A549 (cell line): ENCODE data around the gene PTPN23. TPM values are rescaled to one million over a fixed set of nuclear protein-coding genes. Genes with fewer than 3 reads are reported as not detected.

Source experiments
- ATAC-seq, 2 experiments: fragments of 200-7000 bp in 1 of 2; fragments of >200 bp in 1 of 2; cut with Nextera tagmentation in 1 of 2; cut with Tn5 transposase in 1 of 2; 3 replicates each; pipeline versions ENCODE4 v1.8.0 to v1.9.1; 2018 to 2020; ENCODE audit warnings: mild to moderate bottlenecking in 1 of 2, moderate library complexity in 1 of 2
- CTCF ChIA-PET: fragments of 300-600 bp; sonication (Branson Sonifier 250); formaldehyde crosslinking; extraction: SDS; loops from one replicate; lab custom pipeline; 2021; ENCODE audit warnings: antibody characterized with exemption, inconsistent platforms; lab: Yijun Ruan, JAX
- POLR2A ChIA-PET: fragments of 350-600 bp; formaldehyde crosslinking; extraction: SDS; loops from one replicate; lab custom pipeline; 2021; ENCODE audit warnings: antibody characterized with exemption, inconsistent platforms; lab: Yijun Ruan, JAX
- DNase-seq, 2 experiments: peaks; one replicate each; pipeline versions ENCODE4 v3.0.0 to v3.0.0-alpha.2; 2011 to 2016; ENCODE audit warnings: low read depth in 1 of 2, low spot score in 1 of 2
- FAIRE-seq: peaks from 2 replicates; lab custom pipeline; 2011; peaks lifted over from hg19 to GRCh38; lab: Jason Lieb, UNC
- H3K27ac ChIP-seq, 2 experiments: fragments of >200 bp; sonication (Bioruptor Twin); formaldehyde crosslinking; 3 replicates each; pipeline ENCODE4 v1.5.1; 2016 to 2017
- H3K4me1 ChIP-seq: fragments of >200 bp; sonication (Bioruptor Twin); formaldehyde crosslinking; 3 replicates; pipeline ENCODE4 v1.6.1; 2016
- H3K4me2 ChIP-seq: fragments of >200 bp; sonication (Bioruptor Twin); formaldehyde crosslinking; 3 replicates; pipeline ENCODE4 v1.6.1; 2016
- H3K4me3 ChIP-seq: fragments of >200 bp; sonication (Bioruptor Twin); formaldehyde crosslinking; 3 replicates; pipeline ENCODE4 v1.5.1; 2016
- H3K9me3 ChIP-seq: fragments of >200 bp; sonication (Bioruptor Twin); formaldehyde crosslinking; 3 replicates; pipeline ENCODE4 v1.6.1; 2016
- BHLHE40 ChIP-seq: IDR thresholded peaks from 2 replicates; pipeline ENCODE4 v1.6.1; 2012; ENCODE audit warnings: low read depth, low read length, inconsistent platforms
- CBX2 ChIP-seq: fragments of 200-600 bp; sonication (generic); IDR thresholded peaks from 2 replicates; pipeline ENCODE4 v1.6.1; 2016; ENCODE audit warnings: low read depth, mild to moderate bottlenecking, borderline replicate concordance
- CHD2 ChIP-seq: fragments of 150-350 bp; IDR thresholded peaks from 2 replicates; pipeline ENCODE4 v1.6.1; 2014; ENCODE audit warnings: low read length; ENCODE audit not compliant: partially characterized antibody
- EHMT2 ChIP-seq: fragments of 200-600 bp; sonication (generic); IDR thresholded peaks from 2 replicates; pipeline ENCODE4 v1.6.1; 2016; ENCODE audit warnings: antibody characterized with exemption, low read depth, mild to moderate bottlenecking, moderate library complexity
- FOXS1 ChIP-seq: fragments of 250-450 bp; sonication (Bioruptor Pico); IDR thresholded peaks from 2 replicates; pipeline ENCODE4 v1.5.0; 2020; ENCODE audit warnings: mild to moderate bottlenecking, moderate library complexity
- HEYL ChIP-seq: fragments of 250-450 bp; sonication (Bioruptor Pico); IDR thresholded peaks from 2 replicates; pipeline ENCODE4 v1.8.0; 2021; ENCODE audit warnings: mild to moderate bottlenecking, moderate library complexity
- HOXB13 ChIP-seq: fragments of 250-450 bp; sonication (Bioruptor Pico); IDR thresholded peaks from 2 replicates; pipeline ENCODE4 v1.5.0; 2020; ENCODE audit warnings: low read depth, mild to moderate bottlenecking, moderate library complexity
- HOXB5 ChIP-seq: fragments of 250-450 bp; sonication (Bioruptor Pico); IDR thresholded peaks from 2 replicates; pipeline ENCODE4 v1.5.0; 2020; ENCODE audit warnings: mild to moderate bottlenecking, moderate library complexity
- JUNB ChIP-seq: fragments of >200 bp; sonication (Bioruptor Twin); formaldehyde crosslinking; IDR thresholded peaks from 2 replicates; pipeline ENCODE4 v1.6.1; 2016
- KDM5A ChIP-seq: fragments of 200-600 bp; sonication (generic); IDR thresholded peaks from 2 replicates; pipeline ENCODE4 v1.6.1; 2016; ENCODE audit warnings: antibody characterized with exemption, mild to moderate bottlenecking
- MAZ ChIP-seq: fragments of 150-350 bp; IDR thresholded peaks from 2 replicates; pipeline ENCODE4 v1.6.1; 2014; ENCODE audit warnings: antibody characterized with exemption, low read depth, low read length, borderline replicate concordance
- POLR2AphosphoS2 ChIP-seq: conservative IDR thresholded peaks from 2 replicates; pipeline ENCODE4 v1.6.1; 2012; ENCODE audit warnings: low read length, improper control_type of control experiment, inconsistent platforms
- SREBF2 ChIP-seq: fragments of 450-650 bp; IDR thresholded peaks from 2 replicates; pipeline ENCODE4 v1.6.1; 2014; ENCODE audit warnings: mild to moderate bottlenecking, moderate library complexity
- TFCP2L1 ChIP-seq: fragments of 250-450 bp; sonication (Bioruptor Pico); IDR thresholded peaks from 2 replicates; pipeline ENCODE4 v1.5.0; 2021; ENCODE audit warnings: mild to moderate bottlenecking
- ZFP36 ChIP-seq: fragments of 450-650 bp; IDR thresholded peaks from 2 replicates; pipeline ENCODE4 v1.6.1; 2014; ENCODE audit warnings: borderline replicate concordance; ENCODE audit not compliant: partially characterized antibody
- ZNF302 ChIP-seq: fragments of 250-450 bp; sonication (Bioruptor Pico); IDR thresholded peaks from 2 replicates; pipeline ENCODE4 v1.9.0; 2021; ENCODE audit warnings: inconsistent platforms, mild to moderate bottlenecking, moderate library complexity
- WGBS: methylation state at CpG from one replicate; pipeline ENCODE4 v1.1.6; 2017; ENCODE audit errors: missing lambda C conversion rate; 5-methylcytosine and 5-hydroxymethylcytosine counted together
- polyA plus RNA-seq, 4 experiments: library from polyadenylated mRNA; depleted of rRNA in 3 of 4; stranded (reverse); fragments of >200 nt; fragmentation: RNase III in 1 of 4; extraction: RNeasy Plus Mini Kit Qiagen cat#74134 plus additional on column Dnase treatment in 1 of 4; gene quantifications; 2 replicates in 3 of 4; 3 replicates in 1 of 4; pipeline ENCODE4 v1.2.3, GENCODE V29; 2011 to 2017
- TF ChIP-seq, protein P1 (sequence below): fragments of 150-350 bp; IDR thresholded peaks from 2 replicates; pipeline ENCODE4 v1.6.1; 2014; ENCODE audit warnings: low read depth, mild to moderate bottlenecking, low read length
- TF ChIP-seq, protein P2 (sequence below): fragments of 250-450 bp; sonication (Bioruptor Pico); IDR thresholded peaks from 2 replicates; pipeline ENCODE4 v1.5.0; 2020; ENCODE audit warnings: low read depth, mild to moderate bottlenecking, moderate library complexity
- TF ChIP-seq, protein P3 (sequence below): fragments of >200 bp; sonication (Bioruptor Twin); formaldehyde crosslinking; IDR thresholded peaks from 3 replicates; pipeline ENCODE4 v1.6.1; 2016

PTPN23 gene
- polyA plus RNA-seq, 2 of the 4 experiments (the other 2 are of a cell fraction) = 1.5 to 16.8 TPM

DNA sequence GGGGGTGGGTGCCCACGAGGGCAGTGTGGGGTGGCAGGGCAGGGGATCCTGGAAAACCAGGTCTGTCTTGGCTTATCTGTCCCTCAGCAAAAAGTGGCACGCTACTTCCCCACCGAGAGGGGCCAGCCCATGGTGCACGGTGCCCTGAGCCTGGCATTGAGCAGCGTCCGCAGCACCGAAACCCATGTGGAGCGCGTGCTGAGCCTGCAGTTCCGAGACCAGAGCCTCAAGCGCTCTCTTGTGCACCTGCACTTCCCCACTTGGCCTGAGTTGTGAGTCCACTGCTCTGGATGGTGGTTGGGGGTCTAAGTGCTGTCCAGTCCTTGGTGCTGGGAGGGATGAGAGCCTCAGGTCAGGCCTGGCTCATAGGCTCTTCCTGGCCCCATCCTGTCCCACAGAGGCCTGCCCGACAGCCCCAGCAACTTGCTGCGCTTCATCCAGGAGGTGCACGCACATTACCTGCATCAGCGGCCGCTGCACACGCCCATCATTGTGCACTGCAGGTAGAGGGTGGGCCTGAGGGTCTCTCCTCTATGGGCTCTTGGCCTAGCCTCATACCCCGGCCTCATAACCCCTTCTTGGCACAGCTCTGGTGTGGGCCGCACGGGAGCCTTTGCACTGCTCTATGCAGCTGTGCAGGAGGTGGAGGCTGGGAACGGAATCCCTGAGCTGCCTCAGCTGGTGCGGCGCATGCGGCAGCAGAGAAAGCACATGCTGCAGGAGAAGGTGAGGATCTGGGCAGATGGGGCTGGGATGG lies 31.1 kb downstream of the PTPN23 start:
- H3K4me2 ChIP-seq = no peak overlapping the region
- H3K27ac ChIP-seq = no peak overlapping the region
- CTCF ChIA-PET = interaction anchor here (2.7 kb wide), 1 partner anchor 10 kb away, joined by 12 read pairs; no protein-coding TSS in a partner anchor
- TF ChIP-seq HOXB13 = no peak
- TF ChIP-seq CHD2 = no peak
- TF ChIP-seq, protein P1, sequence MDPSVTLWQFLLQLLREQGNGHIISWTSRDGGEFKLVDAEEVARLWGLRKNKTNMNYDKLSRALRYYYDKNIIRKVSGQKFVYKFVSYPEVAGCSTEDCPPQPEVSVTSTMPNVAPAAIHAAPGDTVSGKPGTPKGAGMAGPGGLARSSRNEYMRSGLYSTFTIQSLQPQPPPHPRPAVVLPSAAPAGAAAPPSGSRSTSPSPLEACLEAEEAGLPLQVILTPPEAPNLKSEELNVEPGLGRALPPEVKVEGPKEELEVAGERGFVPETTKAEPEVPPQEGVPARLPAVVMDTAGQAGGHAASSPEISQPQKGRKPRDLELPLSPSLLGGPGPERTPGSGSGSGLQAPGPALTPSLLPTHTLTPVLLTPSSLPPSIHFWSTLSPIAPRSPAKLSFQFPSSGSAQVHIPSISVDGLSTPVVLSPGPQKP = no peak
- no peak for TF ChIP-seq BHLHE40
- TF ChIP-seq, protein P2, sequence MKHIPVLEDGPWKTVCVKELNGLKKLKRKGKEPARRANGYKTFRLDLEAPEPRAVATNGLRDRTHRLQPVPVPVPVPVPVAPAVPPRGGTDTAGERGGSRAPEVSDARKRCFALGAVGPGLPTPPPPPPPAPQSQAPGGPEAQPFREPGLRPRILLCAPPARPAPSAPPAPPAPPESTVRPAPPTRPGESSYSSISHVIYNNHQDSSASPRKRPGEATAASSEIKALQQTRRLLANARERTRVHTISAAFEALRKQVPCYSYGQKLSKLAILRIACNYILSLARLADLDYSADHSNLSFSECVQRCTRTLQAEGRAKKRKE (CRISPR knock-in tag) = no peak
- TF ChIP-seq ZNF302 = no peak
- TF ChIP-seq KDM5A = no peak
- no peak for TF ChIP-seq JUNB
- no peaks in the 10 kb centered on the region for H3K4me1 ChIP-seq
- 95% methylated on average over 6 of the region's 24 CpGs for WGBS
- H3K9me3 ChIP-seq = no peaks in the 10 kb centered on the region
- no peak for DNase-seq
- POLR2A ChIA-PET = no interaction called here
- no peak for ATAC-seq
- FAIRE-seq = no peak
- H3K4me3 ChIP-seq = no peak overlapping the region

DNA sequence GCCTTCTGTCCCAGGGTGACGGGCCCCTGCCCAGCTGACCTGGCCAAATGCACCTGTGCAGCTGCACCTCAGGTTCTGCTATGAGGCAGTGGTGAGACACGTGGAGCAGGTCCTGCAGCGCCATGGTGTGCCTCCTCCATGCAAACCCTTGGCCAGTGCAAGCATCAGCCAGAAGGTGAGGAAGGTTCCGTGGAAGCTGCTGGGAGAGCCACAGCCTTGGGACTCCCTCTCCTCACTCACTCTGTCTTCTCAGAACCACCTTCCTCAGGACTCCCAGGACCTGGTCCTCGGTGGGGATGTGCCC lies 31.6 kb downstream of the PTPN23 start:
- POLR2A ChIA-PET = interaction anchor here (1.2 kb wide), 1 partner anchor 10 kb away, joined by 3 read pairs; no protein-coding TSS in a partner anchor

DNA sequence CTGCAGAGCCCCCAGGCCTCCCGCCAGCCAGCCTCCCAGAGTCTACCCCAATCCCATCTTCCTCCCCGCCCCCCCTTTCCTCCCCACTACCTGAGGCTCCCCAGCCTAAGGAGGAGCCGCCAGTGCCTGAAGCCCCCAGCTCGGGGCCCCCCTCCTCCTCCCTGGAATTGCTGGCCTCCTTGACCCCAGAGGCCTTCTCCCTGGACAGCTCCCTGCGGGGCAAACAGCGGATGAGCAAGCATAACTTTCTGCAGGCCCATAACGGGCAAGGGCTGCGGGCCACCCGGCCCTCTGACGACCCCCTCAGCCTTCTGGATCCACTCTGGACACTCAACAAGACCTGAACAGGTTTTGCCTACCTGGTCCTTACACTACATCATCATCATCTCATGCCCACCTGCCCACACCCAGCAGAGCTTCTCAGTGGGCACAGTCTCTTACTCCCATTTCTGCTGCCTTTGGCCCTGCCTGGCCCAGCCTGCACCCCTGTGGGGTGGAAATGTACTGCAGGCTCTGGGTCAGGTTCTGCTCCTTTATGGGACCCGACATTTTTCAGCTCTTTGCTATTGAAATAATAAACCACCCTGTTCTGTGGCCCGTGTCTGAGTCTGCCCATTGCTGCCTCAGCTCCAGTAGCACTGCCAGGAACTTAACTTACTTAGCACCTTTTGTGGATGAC lies 32.2 kb downstream of the PTPN23 start:
- no peak for FAIRE-seq
- DNase-seq = no peak
- TF ChIP-seq FOXS1 (CRISPR knock-in tag) (no peak), EHMT2 (no peak), CHD2 (no peak), ZNF302 (no peak), HEYL (CRISPR knock-in tag) (no peak)
- no peak overlapping the region for H3K4me2 ChIP-seq
- H3K4me3 ChIP-seq = no peak overlapping the region
- CTCF ChIA-PET = interaction anchor here (0.9 to 2.7 kb wide), 5 partner anchors 8 to 63 kb away, joined by 3 to 12 read pairs (median 5); partner anchors contain the start of gene SCAP
- 80% methylated on average over 6 of the region's 12 CpGs for WGBS
- ATAC-seq = no peak
- no peaks in the 10 kb centered on the region for H3K4me1 ChIP-seq
- no peak overlapping the region for H3K27ac ChIP-seq
- POLR2A ChIA-PET = interaction anchor here (1.2 kb wide), 1 partner anchor 9 kb away, joined by 3 read pairs; no protein-coding TSS in a partner anchor
- no peaks in the 10 kb centered on the region for H3K9me3 ChIP-seq

More for the DNA sequence above, 31.6 kb downstream of the PTPN23 start:
- Histone ChIP-seq H3K4me3 (no peak overlapping the region), H3K9me3 (no peaks in the 10 kb centered on the region), H3K27ac (no peak overlapping the region), H3K4me2 (no peak overlapping the region), H3K4me1 (no peaks in the 10 kb centered on the region)
- ATAC-seq (no peak), DNase-seq (no peak), FAIRE-seq (no peak)
- 86% methylated on average over 4 of the region's 5 CpGs for WGBS
- no peak for TF ChIP-seq HOXB5
- no peak for TF ChIP-seq HEYL (CRISPR knock-in tag)
- TF ChIP-seq CBX2 = no peak
- TF ChIP-seq ZFP36 = no peak
- CTCF ChIA-PET = interaction anchor here (1.0 to 2.7 kb wide), 2 partner anchors 9 to 64 kb away, joined by 3 to 12 read pairs; partner anchors contain the start of gene SCAP

DNA sequence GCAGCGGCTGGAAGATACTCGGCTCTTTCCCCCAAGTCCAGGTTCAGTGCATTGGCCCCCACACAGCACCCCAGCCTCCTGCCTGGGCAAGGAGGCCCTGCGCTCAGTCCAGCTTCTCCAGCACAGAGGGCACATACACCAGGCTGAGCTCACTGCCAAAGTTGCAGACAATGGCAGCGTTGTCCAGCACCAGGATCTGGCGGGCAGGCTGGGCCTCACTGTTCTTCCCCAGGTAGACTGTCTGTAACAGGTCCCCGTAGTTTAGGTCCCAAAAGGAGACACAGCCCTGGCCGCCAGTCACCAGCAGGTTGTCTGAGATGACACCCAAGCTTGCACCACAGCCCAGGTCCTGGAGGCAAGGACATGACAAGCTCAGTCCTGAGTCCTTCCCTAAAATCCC lies 32.9 kb downstream of the PTPN23 start:
- Histone ChIP-seq H3K4me2 (no peak overlapping the region), H3K27ac (no peak overlapping the region), H3K4me3 (no peak overlapping the region), H3K4me1 (no peaks in the 10 kb centered on the region), H3K9me3 (no peaks in the 10 kb centered on the region)
- ChIA-PET CTCF (interaction anchor here (1.4 to 1.8 kb wide), 2 partner anchors 10 to 12 kb away, joined by 5 read pairs; no protein-coding TSS in a partner anchor), POLR2A (interaction anchor here (1.2 kb wide), 1 partner anchor 8 kb away, joined by 3 read pairs; no protein-coding TSS in a partner anchor)
- FAIRE-seq = no peak
- no peak for DNase-seq
- 83% methylated on average over 4 of the region's 7 CpGs for WGBS
- TF ChIP-seq TFCP2L1 (CRISPR knock-in tag) = no peak
- TF ChIP-seq SREBF2 = no peak
- TF ChIP-seq, protein P3, sequence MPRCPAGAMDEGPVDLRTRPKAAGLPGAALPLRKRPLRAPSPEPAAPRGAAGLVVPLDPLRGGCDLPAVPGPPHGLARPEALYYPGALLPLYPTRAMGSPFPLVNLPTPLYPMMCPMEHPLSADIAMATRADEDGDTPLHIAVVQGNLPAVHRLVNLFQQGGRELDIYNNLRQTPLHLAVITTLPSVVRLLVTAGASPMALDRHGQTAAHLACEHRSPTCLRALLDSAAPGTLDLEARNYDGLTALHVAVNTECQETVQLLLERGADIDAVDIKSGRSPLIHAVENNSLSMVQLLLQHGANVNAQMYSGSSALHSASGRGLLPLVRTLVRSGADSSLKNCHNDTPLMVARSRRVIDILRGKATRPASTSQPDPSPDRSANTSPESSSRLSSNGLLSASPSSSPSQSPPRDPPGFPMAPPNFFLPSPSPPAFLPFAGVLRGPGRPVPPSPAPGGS = no peak
- no peak for TF ChIP-seq POLR2AphosphoS2
- no peak for TF ChIP-seq MAZ
- no peak for ATAC-seq
